Epithelial cell of proximal tubule (primary cell): ENCODE data around the gene HLA-C. TPM values are rescaled to one million over a fixed set of nuclear protein-coding genes. Genes with fewer than 3 reads are reported as not detected.
"Not testable (repeated sequence)": the region's sequence is repeated elsewhere in the genome, so short reads cannot be mapped to it uniquely, and the experiment has no call there.

ENCODE experiments used
- DNase-seq: peaks from one replicate; pipeline ENCODE4 v3.0.0-alpha.2; 2011; ENCODE audit warnings: low read depth
- H3K4me3 ChIP-seq: 2 replicates; pipeline ENCODE4 v1.5.1; 2011; ENCODE audit warnings: low read depth, mild to moderate bottlenecking, low read length
- total RNA-seq: library from RNA; depleted of rRNA; stranded (reverse); fragments of >200 nt; gene quantifications from 2 replicates; pipeline ENCODE4 v1.2.3, GENCODE V29; 2015
- TF ChIP-seq, protein P1 (sequence below): conservative IDR thresholded peaks from 2 replicates; pipeline ENCODE4 v1.5.1; 2012; ENCODE audit warnings: low read depth, mild to moderate bottlenecking, low read length

Gene HLA-C
- total RNA-seq, 1 donor from 2014 or later, result 174 TPM

DNA sequence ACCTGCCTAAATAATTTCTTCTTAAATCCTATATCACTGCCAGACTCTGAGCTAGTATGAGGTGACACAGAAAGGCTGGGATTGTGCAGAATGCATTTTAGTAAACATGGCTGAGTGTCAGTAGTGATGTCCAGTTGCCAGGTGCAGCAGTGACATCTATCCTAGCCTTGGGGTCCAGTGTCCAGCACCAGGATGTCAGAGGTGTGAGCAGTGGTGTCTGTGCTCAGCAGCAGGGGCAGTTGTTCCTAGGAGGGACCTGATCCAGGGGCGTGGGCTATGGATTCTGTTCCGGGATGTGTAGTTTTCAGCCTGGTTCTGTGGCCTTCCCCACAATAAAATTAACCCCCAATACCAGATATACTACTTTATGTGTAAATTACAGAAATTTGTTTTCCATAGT, 6.0 kb downstream of the HLA-C start:
- no peak for DNase-seq
- H3K4me3 ChIP-seq, result no peak overlapping the region
- TF ChIP-seq, protein P1, sequence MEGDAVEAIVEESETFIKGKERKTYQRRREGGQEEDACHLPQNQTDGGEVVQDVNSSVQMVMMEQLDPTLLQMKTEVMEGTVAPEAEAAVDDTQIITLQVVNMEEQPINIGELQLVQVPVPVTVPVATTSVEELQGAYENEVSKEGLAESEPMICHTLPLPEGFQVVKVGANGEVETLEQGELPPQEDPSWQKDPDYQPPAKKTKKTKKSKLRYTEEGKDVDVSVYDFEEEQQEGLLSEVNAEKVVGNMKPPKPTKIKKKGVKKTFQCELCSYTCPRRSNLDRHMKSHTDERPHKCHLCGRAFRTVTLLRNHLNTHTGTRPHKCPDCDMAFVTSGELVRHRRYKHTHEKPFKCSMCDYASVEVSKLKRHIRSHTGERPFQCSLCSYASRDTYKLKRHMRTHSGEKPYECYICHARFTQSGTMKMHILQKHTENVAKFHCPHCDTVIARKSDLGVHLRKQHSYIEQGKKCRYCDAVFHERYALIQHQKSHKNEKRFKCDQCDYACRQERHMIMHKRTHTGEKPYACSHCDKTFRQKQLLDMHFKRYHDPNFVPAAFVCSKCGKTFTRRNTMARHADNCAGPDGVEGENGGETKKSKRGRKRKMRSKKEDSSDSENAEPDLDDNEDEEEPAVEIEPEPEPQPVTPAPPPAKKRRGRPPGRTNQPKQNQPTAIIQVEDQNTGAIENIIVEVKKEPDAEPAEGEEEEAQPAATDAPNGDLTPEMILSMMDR, result no peak

DNA sequence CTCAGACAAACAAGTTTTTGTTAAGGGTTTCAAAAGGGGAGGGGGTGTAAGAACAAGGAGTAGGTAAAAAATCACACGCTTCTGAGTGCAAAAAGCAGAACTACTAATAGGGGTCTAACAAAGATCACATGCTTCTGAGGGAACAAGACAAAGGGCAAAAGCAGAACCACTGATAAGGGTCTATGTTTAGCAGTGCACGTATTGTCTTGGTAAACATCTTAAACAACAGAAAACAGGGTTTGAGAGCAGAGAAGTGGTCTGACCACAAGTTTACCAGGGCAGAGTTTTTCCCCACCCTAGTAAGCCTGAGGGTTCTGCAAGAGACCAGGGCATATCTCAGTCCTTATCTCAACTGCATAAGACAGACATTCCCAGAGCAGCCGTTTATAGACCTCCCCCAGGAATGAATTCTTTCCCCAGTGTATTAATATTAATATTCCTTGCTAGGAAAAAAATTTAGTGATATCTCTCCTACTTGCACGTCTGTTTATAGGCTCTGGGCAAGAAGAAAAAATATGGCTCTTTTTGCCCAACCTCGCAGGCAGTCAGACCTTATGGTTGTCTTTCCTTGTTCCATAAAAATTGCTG, 8.5 kb downstream of the HLA-C start:
- not testable (repeated sequence) for H3K4me3 ChIP-seq, DNase-seq

DNA sequence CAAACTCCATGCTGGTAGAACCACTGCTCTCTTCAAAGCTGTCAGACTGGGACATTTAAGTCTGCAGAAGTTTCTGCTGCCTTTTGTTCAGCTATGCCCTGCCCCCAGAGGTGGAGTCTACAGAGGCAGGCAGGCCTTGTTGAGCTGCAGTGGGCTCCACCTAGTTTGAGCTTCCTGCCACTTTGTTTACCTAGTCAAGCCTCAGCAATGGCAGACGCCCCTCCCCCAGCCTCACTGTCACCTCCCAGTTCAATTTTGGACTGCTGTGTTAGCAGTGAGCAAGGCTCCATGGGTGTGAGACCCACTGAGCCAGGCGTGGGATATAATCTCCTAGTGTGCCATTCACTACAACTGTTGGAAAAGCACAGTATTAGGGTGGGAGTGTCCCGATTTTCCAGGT, 11.9 kb downstream of the HLA-C start:
- DNase-seq, H3K4me3 ChIP-seq: not testable (repeated sequence)

DNA sequence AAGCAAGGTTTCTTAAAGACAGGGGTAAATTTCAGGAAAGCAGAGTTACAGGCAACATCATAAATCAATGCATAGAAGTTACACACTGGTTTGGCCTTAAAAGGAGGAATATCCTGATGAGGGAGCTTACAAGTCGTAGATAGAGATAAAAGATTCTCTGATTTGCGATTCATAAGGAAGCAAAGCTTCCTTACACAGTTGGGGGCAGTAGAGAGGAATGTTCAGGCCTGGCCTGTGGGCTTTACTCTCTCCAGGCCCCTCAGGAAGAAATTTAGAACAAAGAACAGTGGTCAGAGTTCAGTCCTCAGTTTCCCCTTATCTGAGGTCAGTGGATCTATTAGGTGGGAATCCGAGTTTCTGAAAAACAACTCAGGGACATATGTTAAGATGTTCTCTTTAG, 19.3 kb downstream of the HLA-C start:
- TF ChIP-seq, protein P1, result no peak
- no peak overlapping the region for H3K4me3 ChIP-seq
- DNase-seq, result no peak

DNA sequence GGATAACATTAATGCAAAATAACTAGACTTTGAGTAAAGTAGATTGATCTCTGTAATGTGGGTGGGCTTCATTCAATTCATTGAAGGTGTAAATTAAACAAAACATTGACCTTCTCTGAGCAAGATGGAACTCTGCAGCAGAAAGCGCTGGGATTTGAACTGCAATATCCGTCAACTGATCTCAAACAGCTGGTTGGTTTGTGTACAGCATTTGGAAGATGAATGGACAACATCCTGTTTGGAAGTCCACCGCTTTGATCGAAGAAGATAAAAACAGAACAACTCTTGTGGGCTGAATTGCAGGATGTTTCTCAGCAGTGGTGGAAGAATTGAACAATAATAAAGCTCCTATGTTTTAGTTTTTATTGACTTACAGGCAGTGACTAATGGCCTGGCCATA, 20.6 kb downstream of the HLA-C start:
- TF ChIP-seq, protein P1, result no peak
- no peak for DNase-seq

DNA sequence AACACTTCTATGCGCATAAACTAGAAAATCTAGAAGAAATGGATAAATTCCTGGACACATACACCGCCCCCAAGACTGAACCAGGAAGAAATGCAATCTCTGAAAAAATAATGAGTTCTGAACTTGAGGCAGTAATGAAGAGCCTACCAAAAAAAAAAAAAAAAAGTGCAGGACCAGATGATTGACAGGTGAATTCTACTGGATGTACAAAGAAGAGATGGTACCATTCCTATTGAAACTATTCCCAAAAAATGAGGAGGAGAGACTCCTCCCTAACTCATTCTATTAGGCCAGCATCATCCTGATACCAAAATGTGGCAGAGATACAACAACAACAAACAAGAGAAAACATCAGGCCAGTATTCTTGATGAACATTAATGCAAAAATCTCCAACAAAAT, 22.7 kb downstream of the HLA-C start:
- H3K4me3 ChIP-seq, result no peak overlapping the region
- TF ChIP-seq, protein P1, result no peak
- DNase-seq, result no peak

More for the DNA sequence above, 20.6 kb downstream of the HLA-C start:
- H3K4me3 ChIP-seq, result no peak overlapping the region

DNA sequence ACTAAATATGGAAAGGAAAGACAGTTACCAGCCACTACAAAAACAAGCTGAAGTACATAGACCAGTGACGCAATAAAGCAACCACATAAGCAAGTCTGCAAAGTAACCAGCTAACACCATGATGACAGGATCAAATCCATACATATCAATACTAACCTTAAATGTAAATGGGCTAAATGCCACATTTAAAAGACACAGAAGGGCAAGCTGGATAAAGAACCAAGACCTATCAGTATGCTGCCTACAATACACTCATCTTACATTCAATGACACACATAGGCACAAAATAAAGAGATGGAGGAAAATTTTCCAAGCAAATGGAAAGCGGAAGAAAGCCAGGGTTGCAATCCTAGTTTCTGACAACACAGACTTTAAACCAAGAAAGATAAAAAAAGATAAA, 24.1 kb downstream of the HLA-C start:
- no peak overlapping the region for H3K4me3 ChIP-seq
- TF ChIP-seq, protein P1, result no peak
- no peak for DNase-seq

DNA sequence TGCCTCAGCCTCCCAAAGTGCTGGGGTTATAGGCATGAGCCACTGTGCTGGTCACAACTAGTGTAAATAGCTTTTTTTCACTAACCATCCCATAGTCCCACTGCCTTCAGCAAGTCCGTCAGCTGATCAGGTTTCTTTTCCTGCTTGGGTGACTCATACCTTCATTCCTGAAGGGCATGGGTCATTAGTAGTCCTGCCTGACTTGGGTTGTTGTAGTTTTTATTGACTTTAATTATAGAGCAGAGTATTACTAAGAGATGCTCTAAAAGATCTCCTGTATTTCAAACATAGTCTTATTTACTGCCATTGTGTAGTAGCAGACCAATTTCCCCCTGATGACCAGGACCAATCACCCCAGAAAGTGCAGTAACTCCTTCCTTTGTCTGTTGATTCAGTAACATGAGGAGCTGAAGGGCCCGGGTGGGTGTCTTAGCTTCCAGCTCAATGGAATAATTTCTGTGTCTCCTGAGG, 25.8 kb downstream of the HLA-C start:
- H3K4me3 ChIP-seq, result no peak overlapping the region
- TF ChIP-seq, protein P1, result no peak
- DNase-seq, result peak; percentile 86
